Testis (tissue), 2 donors: ENCODE data around the gene CCDC70.

Experiments used
- CTCF ChIP-seq, 3 experiments: fragments of 450-650 bp in 2 of 3; fragments of 200-600 bp in 1 of 3; sonication (generic) in 1 of 3; IDR thresholded peaks; one replicate each; pipeline ENCODE4 v1.5.1; 2016 to 2019; ENCODE audit warnings: antibody characterized with exemption in 3 of 3, mild to moderate bottlenecking in 2 of 3, moderate library complexity in 1 of 3
- POLR2A ChIP-seq: fragments of 450-650 bp; IDR thresholded peaks from one replicate; pipeline ENCODE4 v1.6.1; 2017; ENCODE audit warnings: antibody characterized with exemption, mild to moderate bottlenecking, moderate library complexity

- TF ChIP-seq CTCF (IDR thresholded peaks at IDR 0.05) (no peak), POLR2A (no peak)
These were observed 12.1 kb downstream of the CCDC70 start for GRCh38 chr13:51873837-51874236.
